ENCODE measurements around the gene ATP6V0B.

GRCh38 chr1:43960798-43961197 is 14.0 kb upstream of the ATP6V0B start:
- TF ChIP-seq, protein P1, sequence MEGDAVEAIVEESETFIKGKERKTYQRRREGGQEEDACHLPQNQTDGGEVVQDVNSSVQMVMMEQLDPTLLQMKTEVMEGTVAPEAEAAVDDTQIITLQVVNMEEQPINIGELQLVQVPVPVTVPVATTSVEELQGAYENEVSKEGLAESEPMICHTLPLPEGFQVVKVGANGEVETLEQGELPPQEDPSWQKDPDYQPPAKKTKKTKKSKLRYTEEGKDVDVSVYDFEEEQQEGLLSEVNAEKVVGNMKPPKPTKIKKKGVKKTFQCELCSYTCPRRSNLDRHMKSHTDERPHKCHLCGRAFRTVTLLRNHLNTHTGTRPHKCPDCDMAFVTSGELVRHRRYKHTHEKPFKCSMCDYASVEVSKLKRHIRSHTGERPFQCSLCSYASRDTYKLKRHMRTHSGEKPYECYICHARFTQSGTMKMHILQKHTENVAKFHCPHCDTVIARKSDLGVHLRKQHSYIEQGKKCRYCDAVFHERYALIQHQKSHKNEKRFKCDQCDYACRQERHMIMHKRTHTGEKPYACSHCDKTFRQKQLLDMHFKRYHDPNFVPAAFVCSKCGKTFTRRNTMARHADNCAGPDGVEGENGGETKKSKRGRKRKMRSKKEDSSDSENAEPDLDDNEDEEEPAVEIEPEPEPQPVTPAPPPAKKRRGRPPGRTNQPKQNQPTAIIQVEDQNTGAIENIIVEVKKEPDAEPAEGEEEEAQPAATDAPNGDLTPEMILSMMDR (conservative IDR thresholded peaks at IDR 0.05; ENCODE audit: low read depth, low read length), result no peak
- TF ChIP-seq EZH2 (IDR thresholded peaks at IDR 0.05; ENCODE audit: borderline replicate concordance, low read depth, low read length, poor library complexity, severe bottlenecking), result no peak

All from A673 (cell line).